A549 (cell line): ENCODE data around the gene MYO1H. TPM values are rescaled to one million over a fixed set of nuclear protein-coding genes. Genes with fewer than 3 reads are reported as not detected.

Experiments used
- ATAC-seq, 2 experiments: fragments of 200-7000 bp in 1 of 2; fragments of >200 bp in 1 of 2; cut with Nextera tagmentation in 1 of 2; cut with Tn5 transposase in 1 of 2; 3 replicates each; pipeline versions ENCODE4 v1.8.0 to v1.9.1; 2018 to 2020; ENCODE audit warnings: mild to moderate bottlenecking in 1 of 2, moderate library complexity in 1 of 2
- CTCF ChIA-PET: fragments of 300-600 bp; sonication (Branson Sonifier 250); formaldehyde crosslinking; extraction: SDS; loops from one replicate; lab custom pipeline; 2021; ENCODE audit warnings: antibody characterized with exemption, inconsistent platforms; lab: Yijun Ruan, JAX
- POLR2A ChIA-PET: fragments of 350-600 bp; formaldehyde crosslinking; extraction: SDS; loops from one replicate; lab custom pipeline; 2021; ENCODE audit warnings: antibody characterized with exemption, inconsistent platforms; lab: Yijun Ruan, JAX
- DNase-seq, 2 experiments: peaks; one replicate each; pipeline versions ENCODE4 v3.0.0 to v3.0.0-alpha.2; 2011 to 2016; ENCODE audit warnings: low read depth in 1 of 2, low spot score in 1 of 2
- FAIRE-seq: peaks from 2 replicates; lab custom pipeline; 2011; peaks lifted over from hg19 to GRCh38; lab: Jason Lieb, UNC
- H3K27ac ChIP-seq, 2 experiments: fragments of >200 bp; sonication (Bioruptor Twin); formaldehyde crosslinking; 3 replicates each; pipeline ENCODE4 v1.5.1; 2016 to 2017
- H3K4me1 ChIP-seq: fragments of >200 bp; sonication (Bioruptor Twin); formaldehyde crosslinking; 3 replicates; pipeline ENCODE4 v1.6.1; 2016
- H3K4me2 ChIP-seq: fragments of >200 bp; sonication (Bioruptor Twin); formaldehyde crosslinking; 3 replicates; pipeline ENCODE4 v1.6.1; 2016
- H3K4me3 ChIP-seq: fragments of >200 bp; sonication (Bioruptor Twin); formaldehyde crosslinking; 3 replicates; pipeline ENCODE4 v1.5.1; 2016
- H3K9me3 ChIP-seq: fragments of >200 bp; sonication (Bioruptor Twin); formaldehyde crosslinking; 3 replicates; pipeline ENCODE4 v1.6.1; 2016
- CBX2 ChIP-seq: fragments of 200-600 bp; sonication (generic); IDR thresholded peaks from 2 replicates; pipeline ENCODE4 v1.6.1; 2016; ENCODE audit warnings: low read depth, mild to moderate bottlenecking, borderline replicate concordance
- CEBPB ChIP-seq, 2 experiments: fragments of >200 bp in 1 of 2; sonication (Bioruptor Twin) in 1 of 2; formaldehyde crosslinking in 1 of 2; IDR thresholded peaks; 2 replicates each; pipeline ENCODE4 v1.6.1; 2012 to 2016
- CHD2 ChIP-seq: fragments of 150-350 bp; IDR thresholded peaks from 2 replicates; pipeline ENCODE4 v1.6.1; 2014; ENCODE audit warnings: low read length; ENCODE audit not compliant: partially characterized antibody
- CHD4 ChIP-seq: fragments of 200-600 bp; sonication (generic); IDR thresholded peaks from 2 replicates; pipeline ENCODE4 v1.6.1; 2016; ENCODE audit warnings: antibody characterized with exemption, mild to moderate bottlenecking, borderline replicate concordance
- E2F6 ChIP-seq: IDR thresholded peaks from 2 replicates; pipeline ENCODE4 v1.6.1; 2012; ENCODE audit warnings: low read depth, borderline replicate concordance
- EP300 ChIP-seq, 2 experiments: fragments of >200 bp; sonication (Bioruptor Twin); formaldehyde crosslinking; IDR thresholded peaks; 2 replicates in 1 of 2; 3 replicates in 1 of 2; pipeline ENCODE4 v1.6.1; 2016 to 2017
- HES2 ChIP-seq: fragments of >200 bp; sonication (Bioruptor Twin); formaldehyde crosslinking; IDR thresholded peaks from 2 replicates; pipeline ENCODE4 v1.6.1; 2016
- HMGXB4 ChIP-seq: fragments of 250-450 bp; sonication (Bioruptor Pico); IDR thresholded peaks from 2 replicates; pipeline ENCODE4 v1.5.0; 2021; ENCODE audit warnings: mild to moderate bottlenecking, moderate library complexity, borderline replicate concordance
- HOXB13 ChIP-seq: fragments of 250-450 bp; sonication (Bioruptor Pico); IDR thresholded peaks from 2 replicates; pipeline ENCODE4 v1.5.0; 2020; ENCODE audit warnings: low read depth, mild to moderate bottlenecking, moderate library complexity
- HOXB5 ChIP-seq: fragments of 250-450 bp; sonication (Bioruptor Pico); IDR thresholded peaks from 2 replicates; pipeline ENCODE4 v1.5.0; 2020; ENCODE audit warnings: mild to moderate bottlenecking, moderate library complexity
- JUN ChIP-seq, 2 experiments: fragments of >200 bp; sonication (Bioruptor Twin); formaldehyde crosslinking; IDR thresholded peaks; 2 replicates in 1 of 2; 3 replicates in 1 of 2; pipeline ENCODE4 v1.6.1; 2016 to 2017
- JUNB ChIP-seq: fragments of >200 bp; sonication (Bioruptor Twin); formaldehyde crosslinking; IDR thresholded peaks from 2 replicates; pipeline ENCODE4 v1.6.1; 2016
- KDM5A ChIP-seq: fragments of 200-600 bp; sonication (generic); IDR thresholded peaks from 2 replicates; pipeline ENCODE4 v1.6.1; 2016; ENCODE audit warnings: antibody characterized with exemption, mild to moderate bottlenecking
- MAFK ChIP-seq: fragments of 450-650 bp; IDR thresholded peaks from 2 replicates; pipeline ENCODE4 v1.6.1; 2014; ENCODE audit not compliant: partially characterized antibody
- MYC ChIP-seq: IDR thresholded peaks from 2 replicates; pipeline ENCODE4 v1.6.1; 2012; ENCODE audit warnings: mild to moderate bottlenecking, inconsistent platforms, low read length, improper control_type of control experiment, borderline replicate concordance
- NFE2L2 ChIP-seq: fragments of 150-350 bp; conservative IDR thresholded peaks from 2 replicates; pipeline ENCODE4 v1.6.1; 2014; ENCODE audit warnings: low read length
- NR3C1 ChIP-seq: fragments of >200 bp; sonication (Bioruptor Twin); formaldehyde crosslinking; IDR thresholded peaks from 3 replicates; pipeline ENCODE4 v1.6.1; 2017
- PHF8 ChIP-seq: fragments of 200-600 bp; sonication (generic); IDR thresholded peaks from 2 replicates; pipeline ENCODE4 v1.6.1; 2016; ENCODE audit warnings: low read depth, mild to moderate bottlenecking, antibody characterized with exemption, moderate library complexity, borderline replicate concordance
- POLR2A ChIP-seq: IDR thresholded peaks from 2 replicates; pipeline ENCODE4 v1.6.1; 2012; ENCODE audit warnings: mild to moderate bottlenecking, low read length
- POLR2AphosphoS2 ChIP-seq: conservative IDR thresholded peaks from 2 replicates; pipeline ENCODE4 v1.6.1; 2012; ENCODE audit warnings: low read length, improper control_type of control experiment, inconsistent platforms
- RAD21 ChIP-seq, 2 experiments: fragments of >200 bp in 1 of 2; sonication (Bioruptor Twin) in 1 of 2; formaldehyde crosslinking in 1 of 2; IDR thresholded peaks in 1 of 2; conservative IDR thresholded peaks in 1 of 2; 2 replicates in 1 of 2; 3 replicates in 1 of 2; pipeline ENCODE4 v1.6.1; 2012 to 2018; ENCODE audit warnings: inconsistent platforms in 1 of 2
- RFX5 ChIP-seq: fragments of 450-650 bp; IDR thresholded peaks from 2 replicates; pipeline ENCODE4 v1.7.1; 2014; ENCODE audit warnings: antibody characterized with exemption, mild to moderate bottlenecking, moderate library complexity
- TP53 ChIP-seq: fragments of 250-450 bp; sonication (Bioruptor Pico); IDR thresholded peaks from 2 replicates; pipeline ENCODE4 v1.5.0; 2021; ENCODE audit warnings: mild to moderate bottlenecking, moderate library complexity
- ZC3H11A ChIP-seq: fragments of 450-650 bp; IDR thresholded peaks from 2 replicates; pipeline ENCODE4 v1.6.1; 2014; ENCODE audit warnings: antibody characterized with exemption, mild to moderate bottlenecking
- WGBS: methylation state at CpG from one replicate; pipeline ENCODE4 v1.1.6; 2017; ENCODE audit errors: missing lambda C conversion rate; 5-methylcytosine and 5-hydroxymethylcytosine counted together
- polyA minus RNA-seq: library from RNA; depleted of rRNA, polyadenylated mRNA; stranded (reverse); fragments of >200 nt; gene quantifications from 2 replicates; pipeline ENCODE4 v1.2.3, GENCODE V29; 2011; rRNA and poly(A)+ RNA removed
- polyA plus RNA-seq, 4 experiments: library from polyadenylated mRNA; depleted of rRNA in 3 of 4; stranded (reverse); fragments of >200 nt; fragmentation: RNase III in 1 of 4; extraction: RNeasy Plus Mini Kit Qiagen cat#74134 plus additional on column Dnase treatment in 1 of 4; gene quantifications; 2 replicates in 3 of 4; 3 replicates in 1 of 4; pipeline ENCODE4 v1.2.3, GENCODE V29; 2011 to 2017

The MYO1H gene
- polyA plus RNA-seq (2011; rRNA removed) = not detected in 2 replicates
- polyA plus RNA-seq (2012; cell fraction: cytosol; rRNA removed) = not detected in 2 replicates
- polyA plus RNA-seq (2012; cell fraction: nucleus; rRNA removed) = not detected in 2 replicates
- not detected in 3 replicates for polyA plus RNA-seq (2017; fragmentation: RNase III; extraction: RNeasy Plus Mini Kit Qiagen cat#74134 plus additional on column Dnase treatment)
- not detected in 2 replicates for polyA minus RNA-seq

- H3K27ac ChIP-seq = no peak within 1 kb of the TSS
- ATAC-seq (no peak), DNase-seq (no peak), FAIRE-seq (no peak)
- TF ChIP-seq POLR2AphosphoS2 (no peak), POLR2A (no peak), HES2 (no peak), KDM5A (no peak), JUN (IDR thresholded peaks at IDR 0.05) (no peak), RFX5 (no peak), E2F6 (no peak), JUNB (no peak), CHD2 (no peak), CBX2 (no peak), EP300 (IDR thresholded peaks at IDR 0.05) (no peak), MAFK (no peak), NR3C1 (no peak)
- ChIA-PET POLR2A (no interaction called here), CTCF (interaction anchor here (1.0 to 1.2 kb wide), 3 partner anchors 38 to 46 kb away, joined by 3 read pairs; no protein-coding TSS in a partner anchor)
- no peaks in the 10 kb centered on the region for H3K4me1 ChIP-seq
- H3K9me3 ChIP-seq = no peaks in the 10 kb centered on the region
- H3K4me2 ChIP-seq = no peak within 1 kb of the TSS
- H3K4me3 ChIP-seq = no peak within 1 kb of the TSS
- 69% methylated on average over 8 of the region's 8 CpGs for WGBS
Observed at GRCh38 chr12:109347589-109347988, at the start of gene MYO1H. TSS of gene MYO1H (plus strand) at chr12:109347900. CDS start at chr12:109347961, 61 bp downstream.

- no peaks in the 10 kb centered on the region for H3K4me1 ChIP-seq
- ChIA-PET CTCF (interaction anchor here (4.2 kb wide), 1 partner anchor 9 kb away, joined by 15 read pairs; no protein-coding TSS in a partner anchor), POLR2A (no interaction called here)
- 73% methylated on average over 7 of the region's 7 CpGs for WGBS
- ATAC-seq = no peak
- TF ChIP-seq MYC (no peak), NFE2L2 (no peak), PHF8 (no peak), CHD4 (no peak), HOXB13 (no peak), JUNB (no peak), HOXB5 (CRISPR knock-in tag) (no peak), POLR2A (no peak), POLR2AphosphoS2 (no peak), ZC3H11A (no peak), KDM5A (no peak), RAD21 (conservative IDR thresholded peaks at IDR 0.05 in 1 of 2, IDR thresholded peaks at IDR 0.05 in 1 of 2) (no peak), HMGXB4 (CRISPR knock-in tag) (no peak), TP53 (no peak), CEBPB (IDR thresholded peaks at IDR 0.05) (no peak)
- TF ChIP-seq, all 56 proteins: peak for 0
- H3K4me3 ChIP-seq = no peak overlapping the region
- no peaks in the 10 kb centered on the region for H3K9me3 ChIP-seq
- no peak overlapping the region for H3K27ac ChIP-seq
- FAIRE-seq (no peak), DNase-seq (no peak)
- H3K4me2 ChIP-seq = no peak overlapping the region
Observed at GRCh38 chr12:109299849-109300248, 47.9 kb upstream of the MYO1H start.
